ENCODE data around the gene SEPTIN8. TPM values are rescaled to one million over a fixed set of nuclear protein-coding genes. Genes with fewer than 3 reads are reported as not detected.

SEPTIN8 gene
- total and polyA plus RNA-seq, 2 donors (not counting 3 experiments of a cell fraction or from before 2014, with no cell fraction given) = 56.6 to 82.1 TPM

GRCh38 chr5:132771503-132771998 is 5.5 kb downstream of the SEPTIN8 start:
- FAIRE-seq (no peak), DNase-seq (ENCODE audit: low read depth, low spot score) (peak; percentile 19)
- Histone ChIP-seq H3K4me1 (ENCODE audit: control insufficient read depth, extremely low read depth, insufficient read depth, low read length) (peaks cover 33% of the 10 kb centered on the region), H3K9me1 (replicated peaks; ENCODE audit: control insufficient read depth, extremely low read depth, insufficient read depth, low read length) (no peaks in the 10 kb centered on the region), H4K20me1 (replicated peaks; ENCODE audit: control insufficient read depth, extremely low read depth, insufficient read depth, low read length) (no peaks in the 10 kb centered on the region), H3K27ac (ENCODE audit: insufficient read depth, low read depth, low read length) (peak overlapping the region; percentile 55), H3K27me3 (ENCODE audit: control insufficient read depth in 2 of 2, insufficient read depth in 2 of 2, low read length in 2 of 2) (no peaks in the 10 kb centered on the region), H3K79me2 (ENCODE audit: control insufficient read depth, insufficient read depth, low read length) (peaks cover 67% of the 10 kb centered on the region), H3K36me3 (ENCODE audit: control insufficient read depth in 2 of 2, extremely low read depth in 1 of 2, insufficient read depth in 2 of 2, low read length in 2 of 2) (no peaks in the 10 kb centered on the region), H3K4me3 (replicated peaks in 1 of 3; ENCODE audit: insufficient read depth in 1 of 3, low read depth in 1 of 3, low read length in 3 of 3) (no peak overlapping the region), H2AFZ (ENCODE audit: low read depth, low read length) (no peak overlapping the region), H3K4me2 (ENCODE audit: insufficient read depth, low read length) (no peak overlapping the region), H3K9me3 (replicated peaks; ENCODE audit: control insufficient read depth, insufficient read depth, low read length) (no peaks in the 10 kb centered on the region), H3K9ac (replicated peaks; ENCODE audit: extremely low read depth, insufficient read depth, low read length) (no peak overlapping the region)
- intact Hi-C loops (cut with micrococcal nuclease) = no loop called here
- no peak for TF ChIP-seq MAX (IDR thresholded peaks at IDR 0.05; ENCODE audit: insufficient read depth, insufficient read length)
- TF ChIP-seq GATA2 (IDR thresholded peaks at IDR 0.05; ENCODE audit: insufficient read depth, insufficient read length, low read depth, low read length) = no peak
- TF ChIP-seq POLR2AphosphoS5 (IDR thresholded peaks at IDR 0.05; ENCODE audit: insufficient read depth, low read depth, low read length) = no peak
- no peak for TF ChIP-seq FOS (IDR thresholded peaks at IDR 0.05; ENCODE audit: borderline replicate concordance, insufficient read depth, low read length)
- no peak for TF ChIP-seq EZH2 (IDR thresholded peaks at IDR 0.05; ENCODE audit: borderline replicate concordance, low read depth, low read length, severe bottlenecking)
- TF ChIP-seq POLR2A (IDR thresholded peaks at IDR 0.05; ENCODE audit: low read depth, low read length) = no peak
- TF ChIP-seq CTCF (IDR thresholded peaks at IDR 0.05; ENCODE audit: extremely low read depth in 1 of 2, insufficient read depth in 1 of 2, low read depth in 1 of 2, low read length in 2 of 2) = no peak
- no peak for TF ChIP-seq JUN (IDR thresholded peaks at IDR 0.05; ENCODE audit: borderline replicate concordance, insufficient read depth, insufficient read length, low read depth)
- no peak for TF ChIP-seq MYC (IDR thresholded peaks at IDR 0.05; ENCODE audit: low read depth, low read length)
- dilution Hi-C loops (cut with MboI; ENCODE audit: extremely low pct_ligation_motif_present, low sequenced_read_pairs) = no loop called here
- ChIA-PET POLR2A (no interaction called here), CTCF (interaction anchor here (1.2 to 4.1 kb wide), 4 partner anchors 17 to 49 kb away, joined by 3 to 17 read pairs (median 10); partner anchors contain the start of gene KIF3A)
- no TSS peak for BruUV-seq (replicated peaks)

All from endothelial cell of umbilical vein (primary cell).